Spinal cord (tissue), 10 donors: ENCODE results near the gene KRT74. TPM values are rescaled to one million over a fixed set of nuclear protein-coding genes. Genes with fewer than 3 reads are reported as not detected.

Experiments
- DNase-seq, 6 donors: peaks; one replicate each; pipeline versions ENCODE4 v3.0.0 to v3.0.0-alpha.2; 2013 to 2015; ENCODE audit warnings: low spot score in 6 of 6, low read depth in 4 of 6
- H3K27ac ChIP-seq: one replicate; pipeline ENCODE4 v1.5.1; 2013; ENCODE audit warnings: low read depth, low read length, control low read depth
- H3K27me3 ChIP-seq: one replicate; pipeline ENCODE4 v1.6.1; 2013; ENCODE audit warnings: low read length; ENCODE audit not compliant: control insufficient read depth, insufficient read depth
- H3K36me3 ChIP-seq: one replicate; pipeline ENCODE4 v1.6.1; 2013; ENCODE audit warnings: low read length; ENCODE audit not compliant: control insufficient read depth, insufficient read depth
- H3K4me1 ChIP-seq: one replicate; pipeline ENCODE4 v1.6.1; 2013; ENCODE audit warnings: low read length; ENCODE audit not compliant: control insufficient read depth, insufficient read depth
- H3K4me3 ChIP-seq: one replicate; pipeline ENCODE4 v1.5.1; 2013; ENCODE audit warnings: low read depth, low read length, control low read depth
- H3K9me3 ChIP-seq: one replicate; pipeline ENCODE4 v1.6.1; 2013; ENCODE audit warnings: low read length; ENCODE audit not compliant: control insufficient read depth, insufficient read depth
- WGBS: methylation state at CpG from one replicate; pipeline ENCODE4 v1.1.5; 2013; ENCODE audit warnings: missing lambda C conversion rate; ENCODE audit not compliant: insufficient coverage; 5-methylcytosine and 5-hydroxymethylcytosine counted together
- polyA plus RNA-seq, 2 donors: library from polyadenylated mRNA; unstranded; fragments of 120-200 nt; gene quantifications; one replicate each; pipeline ENCODE4 v1.2.1, GENCODE V29; 2013; ENCODE audit not compliant: insufficient read length in 2 of 2
- total RNA-seq, 2 donors: library from RNA; depleted of rRNA in 1 of 2; stranded (reverse); fragments of 120-200 nt in 1 of 2; fragments of >200 nt in 1 of 2; gene quantifications; one replicate each; pipeline versions ENCODE4 v1.2.3 to v1.2.4, GENCODE V29; 2013 to 2014
- donor health status: healthy.

KRT74 gene
- total and polyA plus RNA-seq, 4 donors: 0.10 to 0.20 TPM; not detected in 2

- 68% methylated on average over 2 of the region's 3 CpGs for WGBS
- no peak overlapping the region for H3K27ac ChIP-seq
- H3K27me3 ChIP-seq: peaks cover 7% of the 10 kb centered on the region
- H3K4me3 ChIP-seq: no peak overlapping the region
- peaks cover 8% of the 10 kb centered on the region for H3K4me1 ChIP-seq
- no peaks in the 10 kb centered on the region for H3K9me3 ChIP-seq
- no peaks in the 10 kb centered on the region for H3K36me3 ChIP-seq
- no peak for DNase-seq
Measured at GRCh38 chr12:52561880-52562449, 11.7 kb downstream of the KRT74 start.

DNA sequence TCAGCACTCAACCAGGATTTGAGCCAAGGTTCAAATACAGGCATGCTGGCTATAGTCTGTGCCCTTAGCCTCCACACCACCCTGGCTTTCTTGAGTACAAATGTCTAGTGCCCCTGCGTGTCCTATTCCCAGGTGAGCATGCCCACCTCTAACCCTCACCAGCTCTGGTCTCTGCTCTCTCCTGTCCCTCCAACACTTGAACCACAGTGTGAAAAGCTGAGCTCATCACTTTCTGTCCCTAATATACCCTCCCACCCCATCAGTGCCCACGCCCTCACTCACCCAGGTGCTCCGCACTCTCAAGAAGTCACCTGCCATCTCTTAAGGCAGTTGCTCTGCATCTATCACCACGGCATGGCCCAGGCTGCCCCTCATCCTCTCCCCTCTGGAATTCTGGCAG, 13.7 kb downstream of the KRT74 start:
- Histone ChIP-seq H3K36me3 (no peaks in the 10 kb centered on the region), H3K4me3 (no peak overlapping the region), H3K27me3 (peaks cover 7% of the 10 kb centered on the region), H3K27ac (no peak overlapping the region), H3K4me1 (peaks cover 5% of the 10 kb centered on the region), H3K9me3 (no peaks in the 10 kb centered on the region)
- WGBS: 89% methylated on average over 4 of the region's 4 CpGs
- no peak for DNase-seq

GRCh38 chr12:52558781-52559445, 14.7 kb downstream of the KRT74 start:
- Histone ChIP-seq H3K4me1 (peaks cover 5% of the 10 kb centered on the region), H3K4me3 (no peak overlapping the region)
- DNase-seq: no peak

GRCh38 chr12:52557476-52557875, 16.2 kb downstream of the KRT74 start:
- H3K9me3 ChIP-seq: no peaks in the 10 kb centered on the region
- peaks cover 5% of the 10 kb centered on the region for H3K4me1 ChIP-seq
- no CpG with 5 or more reads among the region's 2 CpGs for WGBS
- H3K4me3 ChIP-seq: no peak overlapping the region
- no peak overlapping the region for H3K27ac ChIP-seq
- DNase-seq: no peak
- no peaks in the 10 kb centered on the region for H3K36me3 ChIP-seq
- H3K27me3 ChIP-seq: peaks cover 3% of the 10 kb centered on the region

More at GRCh38 chr12:52558781-52559445, 14.7 kb downstream of the KRT74 start:
- no peaks in the 10 kb centered on the region for H3K36me3 ChIP-seq
- H3K9me3 ChIP-seq: no peaks in the 10 kb centered on the region
- H3K27ac ChIP-seq: no peak overlapping the region
- peaks cover 7% of the 10 kb centered on the region for H3K27me3 ChIP-seq
- 51% methylated on average over 3 of the region's 8 CpGs for WGBS

GRCh38 chr12:52555577-52555976, 18.1 kb downstream of the KRT74 start:
- 79% methylated on average over 4 of the region's 6 CpGs for WGBS
- no peaks in the 10 kb centered on the region for H3K9me3 ChIP-seq
- H3K36me3 ChIP-seq: no peaks in the 10 kb centered on the region
- peaks cover 5% of the 10 kb centered on the region for H3K4me1 ChIP-seq
- H3K4me3 ChIP-seq: no peak overlapping the region
- H3K27ac ChIP-seq: no peak overlapping the region
- H3K27me3 ChIP-seq: peaks cover 3% of the 10 kb centered on the region
- no peak for DNase-seq

GRCh38 chr12:52552681-52553195, 20.9 kb downstream of the KRT74 start, which contains the start of gene KRT71:
TSS of gene KRT71 (minus strand) at chr12:52553145. CDS start at chr12:52553077, 68 bp downstream.
- H3K27me3 ChIP-seq: no peaks in the 10 kb centered on the region
- no peaks in the 10 kb centered on the region for H3K9me3 ChIP-seq
- H3K4me3 ChIP-seq: no peak within 1 kb of the TSS
- 79% methylated on average over 14 of the region's 14 CpGs for WGBS
- no peaks in the 10 kb centered on the region for H3K4me1 ChIP-seq
- H3K36me3 ChIP-seq: no peaks in the 10 kb centered on the region
- no peak within 1 kb of the TSS for H3K27ac ChIP-seq
- DNase-seq: no peak

- no peaks in the 10 kb centered on the region for H3K9me3 ChIP-seq
- H3K27me3 ChIP-seq: no peaks in the 10 kb centered on the region
- no peak overlapping the region for H3K4me3 ChIP-seq
- no peaks in the 10 kb centered on the region for H3K4me1 ChIP-seq
- no peak overlapping the region for H3K27ac ChIP-seq
- no peaks in the 10 kb centered on the region for H3K36me3 ChIP-seq
- DNase-seq: peak in 1 of 6 donors; percentile 55
- 51% methylated on average over 5 of the region's 5 CpGs for WGBS
Measured at GRCh38 chr12:52552055-52552454, 21.6 kb downstream of the KRT74 start.

- WGBS: 65% methylated on average over 5 of the region's 6 CpGs
- Histone ChIP-seq H3K36me3 (no peaks in the 10 kb centered on the region), H3K4me3 (no peak overlapping the region), H3K4me1 (no peaks in the 10 kb centered on the region), H3K9me3 (no peaks in the 10 kb centered on the region), H3K27me3 (no peaks in the 10 kb centered on the region), H3K27ac (no peak overlapping the region)
- no peak for DNase-seq
Measured at GRCh38 chr12:52551216-52551865, 22.3 kb downstream of the KRT74 start.

GRCh38 chr12:52546126-52546525, 27.5 kb downstream of the KRT74 start:
- DNase-seq: no peak
- no peak overlapping the region for H3K27ac ChIP-seq
- no peaks in the 10 kb centered on the region for H3K9me3 ChIP-seq
- H3K27me3 ChIP-seq: no peaks in the 10 kb centered on the region
- H3K4me3 ChIP-seq: no peak overlapping the region
- no peaks in the 10 kb centered on the region for H3K36me3 ChIP-seq
- WGBS: 88% methylated on average over 13 of the region's 15 CpGs
- peaks cover 9% of the 10 kb centered on the region for H3K4me1 ChIP-seq
